B cell (primary cell): ENCODE results near the gene SMAP1. TPM values are rescaled to one million over a fixed set of nuclear protein-coding genes. Genes with fewer than 3 reads are reported as not detected.
A peak's percentile ranks its signal among the peaks of the same experiment; 100 is the strongest.

Source experiments
- ATAC-seq: fragments of 200-7000 bp; cut with Tn5 transposase; one replicate; pipeline ENCODE4 v1.10.0; 2021; ENCODE audit warnings: low read depth, mild to moderate bottlenecking, moderate number of reproducible peaks, moderate library complexity
- CTCF ChIA-PET: fragments of 350-600 bp; sonication (Branson Sonifier 250); formaldehyde crosslinking; loops from one replicate; lab custom pipeline; 2021; ENCODE audit warnings: antibody characterized with exemption, inconsistent platforms; lab: Charles Lee
- POLR2A ChIA-PET: fragments of 350-600 bp; sonication (Branson Sonifier 250); formaldehyde crosslinking; loops from one replicate; lab custom pipeline; 2021; ENCODE audit warnings: antibody characterized with exemption; lab: Charles Lee
- DNase-seq: peaks from one replicate; pipeline ENCODE4 v3.0.0; 2013
- H2AFZ ChIP-seq: 2 replicates; pipeline ENCODE4 v1.6.1; 2012; ENCODE audit warnings: mild to moderate bottlenecking, low read depth, low read length; ENCODE audit not compliant: insufficient read depth, poor library complexity, severe bottlenecking
- H3K27ac ChIP-seq, 2 donors: 1 replicate in 1 of 2; 2 replicates in 1 of 2; pipeline ENCODE4 v1.5.1; 2012 to 2013; ENCODE audit warnings: low read length in 2 of 2, mild to moderate bottlenecking in 2 of 2, moderate library complexity in 1 of 2
- H3K27me3 ChIP-seq, 4 experiments: fragments of 200-600 bp in 1 of 4; sonication (generic) in 1 of 4; replicated peaks in 1 of 4; 1 replicate in 2 of 4; 2 replicates in 2 of 4; pipeline versions ENCODE4 v1.6.1 to v1.7.0; 2013 to 2016; ENCODE audit warnings: low read length in 3 of 4, mild to moderate bottlenecking in 2 of 4, mixed read lengths in 1 of 4, moderate library complexity in 1 of 4; ENCODE audit not compliant: insufficient read depth in 4 of 4, control insufficient read depth in 3 of 4; ENCODE audit errors: control extremely low read depth in 1 of 4
- H3K36me3 ChIP-seq, 2 experiments: replicated peaks in 1 of 2; 1 replicate in 1 of 2; 2 replicates in 1 of 2; pipeline versions ENCODE4 v1.6.1 to v1.7.1; 2013; ENCODE audit warnings: low read length in 1 of 2; ENCODE audit not compliant: insufficient read depth in 2 of 2, control insufficient read depth in 1 of 2; ENCODE audit errors: control extremely low read depth in 1 of 2, extremely low read depth in 1 of 2
- H3K4me1 ChIP-seq, 2 donors: fragments of 200-600 bp in 1 of 2; sonication (generic) in 1 of 2; 1 replicate in 1 of 2; 2 replicates in 1 of 2; pipeline versions ENCODE4 v1.5.1 to v1.6.1; 2013 to 2017; ENCODE audit warnings: low read length in 2 of 2; ENCODE audit not compliant: control insufficient read depth in 2 of 2, insufficient read depth in 2 of 2
- H3K4me2 ChIP-seq: replicated peaks from 2 replicates; pipeline ENCODE3; 2012; ENCODE audit warnings: mild to moderate bottlenecking, low read depth, low read length; ENCODE audit not compliant: poor library complexity, severe bottlenecking
- H3K4me3 ChIP-seq, 5 experiments: fragments of 200-600 bp in 1 of 5; sonication (generic) in 1 of 5; 1 replicate in 3 of 5; 2 replicates in 2 of 5; pipeline versions ENCODE4 v1.5.1 to v1.7.0; 2011 to 2016; ENCODE audit warnings: low read length in 4 of 5, mild to moderate bottlenecking in 4 of 5, low read depth in 2 of 5, control low read depth in 1 of 5, moderate library complexity in 1 of 5; ENCODE audit not compliant: insufficient read depth in 1 of 5; ENCODE audit errors: control extremely low read depth in 1 of 5, extremely low read depth in 1 of 5
- H3K79me2 ChIP-seq: fragments of 200-600 bp; sonication (generic); one replicate; pipeline ENCODE4 v1.6.0; 2016; ENCODE audit warnings: low read length; ENCODE audit not compliant: control insufficient read depth, insufficient read depth
- H3K9ac ChIP-seq: fragments of 200-600 bp; sonication (generic); 2 replicates; pipeline ENCODE4 v1.6.1; 2017; ENCODE audit warnings: mild to moderate bottlenecking, low read length, moderate library complexity
- H3K9me3 ChIP-seq, 3 donors: one replicate each; pipeline versions ENCODE4 v1.6.1 to v1.7.1; 2013; ENCODE audit warnings: low read length in 2 of 3; ENCODE audit not compliant: control insufficient read depth in 2 of 3, insufficient read depth in 1 of 3; ENCODE audit errors: control extremely low read depth in 1 of 3
- H4K20me1 ChIP-seq: 2 replicates; pipeline ENCODE4 v1.6.0; 2012; ENCODE audit warnings: mild to moderate bottlenecking, low read length; ENCODE audit not compliant: insufficient read depth, control insufficient read depth, poor library complexity, severe bottlenecking
- H3K27ac Mint-ChIP-seq: one replicate; pipeline ENCODE4 v1.8.0; 2021; ENCODE audit warnings: mixed read lengths
- H3K27me3 Mint-ChIP-seq: one replicate; pipeline ENCODE4 v1.8.0; 2021; ENCODE audit warnings: mixed read lengths
- H3K4me1 Mint-ChIP-seq: one replicate; pipeline ENCODE4 v1.8.0; 2021; ENCODE audit warnings: mixed read lengths
- H3K4me3 Mint-ChIP-seq: one replicate; pipeline ENCODE4 v1.8.0; 2021; ENCODE audit warnings: mixed read lengths
- H3K9me3 Mint-ChIP-seq: one replicate; pipeline ENCODE4 v1.8.0; 2022; ENCODE audit warnings: mixed read lengths; ENCODE audit not compliant: insufficient read depth
- CTCF ChIP-seq: fragments of 200-600 bp; IDR thresholded peaks from one replicate; pipeline ENCODE4 v1.8.0; 2022; ENCODE audit warnings: antibody characterized with exemption, mild to moderate bottlenecking
- EZH2 ChIP-seq: IDR thresholded peaks from 2 replicates; pipeline ENCODE4 v1.6.1; 2012; ENCODE audit warnings: borderline replicate concordance, low read depth, mild to moderate bottlenecking, moderate library complexity, low read length; ENCODE audit not compliant: insufficient read depth, poor library complexity, severe bottlenecking
- whole genome bisulfite sequencing: methylation state at CpG from one replicate; pipeline ENCODE4 v1.1.5; 2013; ENCODE audit warnings: missing lambda C conversion rate; ENCODE audit not compliant: insufficient coverage; 5-methylcytosine and 5-hydroxymethylcytosine counted together
- intact Hi-C: fragments of 100-400 bp; cut with micrococcal nuclease; formaldehyde crosslinking; loops from one replicate; pipeline ENCODE4 v1.10.0; 2022
- polyA plus RNA-seq: library from polyadenylated mRNA; depleted of rRNA; stranded (reverse); fragments of >200 nt; gene quantifications from 2 replicates; pipeline ENCODE4 v1.2.3, GENCODE V29; 2012
- total RNA-seq, 2 donors: library from RNA; stranded (reverse); fragments of 120-200 nt in 1 of 2; gene quantifications; 1 replicate in 1 of 2; 2 replicates in 1 of 2; pipeline versions ENCODE4 v1.2.3 to v1.2.4, GENCODE V29; 2013 to 2022

The SMAP1 gene
- total and polyA plus RNA-seq, 2 donors (not counting 1 experiment from before 2014, with no cell fraction given): 11.0 to 21.7 TPM

- CTCF ChIA-PET: interaction anchor here (0.6 to 2.8 kb wide), 10 partner anchors 15 to 291 kb away, joined by 3 to 29 read pairs (median 4); partner anchors contain the start of genes FAM135A and SDHAF4
- Histone ChIP-seq H4K20me1 (peaks cover 11% of the 10 kb centered on the region), H2AFZ (peak overlapping the region; percentile 99), H3K9me3 (no peaks in the 10 kb centered on the region), H3K79me2 (peaks cover 40% of the 10 kb centered on the region), H3K4me3 (peak overlapping the region; percentile 69 to 92 (median 82)), H3K9ac (peak overlapping the region; percentile 80), H3K4me1 (peaks cover 17 to 23% of the 10 kb centered on the region in 2 donors), H3K4me2 (peak overlapping the region; percentile 84), H3K27ac (peak overlapping the region; percentile 60 to 83), H3K27me3 (no peaks in the 10 kb centered on the region), H3K36me3 (no peaks in the 10 kb centered on the region)
- Mint-ChIP-seq H3K9me3 (no peaks in the 10 kb centered on the region), H3K4me3 (peak overlapping the region; percentile 90), H3K27ac (peak overlapping the region; percentile 93), H3K4me1 (peaks cover 31% of the 10 kb centered on the region), H3K27me3 (peaks cover 9% of the 10 kb centered on the region)
- 13% methylated on average over 14 of the region's 15 CpGs for WGBS
- no peak for TF ChIP-seq EZH2
- no peak for TF ChIP-seq CTCF
- POLR2A ChIA-PET: no interaction called here
- intact Hi-C loops: loop anchor here (1.0 to 10.0 kb wide), 5 partner anchors 101 to 1955 kb away; partner anchors contain the start of genes FAM135A, KCNQ5, LMBRD1 and SDHAF4
- ATAC-seq (peak; percentile 6), DNase-seq (no peak)
Observed at GRCh38 chr6:70667256-70667710, 400 bp upstream of the SMAP1 start.

GRCh38 chr6:70668499-70668812 lies 773 bp downstream of the SMAP1 start:
- Mint-ChIP-seq H3K9me3 (no peaks in the 10 kb centered on the region), H3K27me3 (peaks cover 6% of the 10 kb centered on the region), H3K27ac (peak overlapping the region; percentile 66), H3K4me3 (peak overlapping the region; percentile 90), H3K4me1 (peaks cover 40% of the 10 kb centered on the region)
- CTCF ChIA-PET: interaction anchor here (0.7 to 2.8 kb wide), 7 partner anchors 14 to 290 kb away, joined by 3 to 29 read pairs (median 4); partner anchors contain the start of gene FAM135A
- Histone ChIP-seq H3K4me1 (peaks cover 17 to 23% of the 10 kb centered on the region in 2 donors), H3K4me2 (peak overlapping the region; percentile 84), H3K27ac (peak overlapping the region in 1 of 2 donors; percentile 83), H3K36me3 (no peaks in the 10 kb centered on the region), H3K9ac (peak overlapping the region; percentile 80), H3K79me2 (peaks cover 52% of the 10 kb centered on the region), H2AFZ (peak overlapping the region; percentile 99), H4K20me1 (peaks cover 21% of the 10 kb centered on the region), H3K4me3 (peak overlapping the region; percentile 66 to 92 (median 82)), H3K27me3 (no peaks in the 10 kb centered on the region), H3K9me3 (no peaks in the 10 kb centered on the region)
- POLR2A ChIA-PET: no interaction called here
- DNase-seq (no peak), ATAC-seq (no peak)
- 3% methylated on average over 8 of the region's 8 CpGs for WGBS
- TF ChIP-seq EZH2 (no peak), CTCF (no peak)
- intact Hi-C loops: loop anchor here (2.0 to 10.0 kb wide), 5 partner anchors 16 to 1954 kb away; partner anchors contain the start of genes KCNQ5, LMBRD1 and OGFRL1
